Measurements from ENCODE around the gene RIGI. TPM values are rescaled to one million over a fixed set of nuclear protein-coding genes. Genes with fewer than 3 reads are reported as not detected.
"Not testable (repeated sequence)": the region's sequence is repeated elsewhere in the genome, so short reads cannot be mapped to it uniquely, and the experiment has no call there.

Gene RIGI
- total and polyA plus RNA-seq, 9 donors, result 4.3 to 7.1 (median 5.2) TPM

DNA sequence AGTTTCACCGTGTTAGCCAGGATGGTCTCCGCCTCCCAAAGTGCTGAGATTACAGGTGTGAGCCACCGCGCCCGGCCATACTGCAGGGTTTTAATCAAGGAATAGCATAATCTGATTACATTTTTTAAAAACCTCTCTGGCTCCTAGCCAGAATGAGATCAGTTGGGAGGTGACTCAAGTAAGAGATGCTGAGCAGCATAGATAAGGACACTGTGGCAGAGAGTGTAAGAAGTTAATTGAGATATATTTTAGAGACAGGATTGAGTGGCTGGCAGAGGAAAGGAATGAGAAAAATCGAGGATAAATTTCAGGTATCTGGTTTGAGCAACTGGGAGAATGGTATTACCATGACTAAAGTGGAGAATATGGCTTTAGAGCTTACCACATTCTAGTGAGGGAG lies 7.3 kb upstream of the RIGI start:
- Histone ChIP-seq H3K4me3 (ENCODE audit: low read length) (no peak overlapping the region), H3K36me3 (ENCODE audit: control insufficient read depth, insufficient read depth, low read length) (no peaks in the 10 kb centered on the region), H3K4me1 (ENCODE audit: control insufficient read depth, insufficient read depth, low read length) (no peaks in the 10 kb centered on the region), H3K27ac (ENCODE audit: low read length) (no peak overlapping the region), H3K9me3 (replicated peaks; ENCODE audit: control insufficient read depth, low read depth, low read length) (peaks cover 2% of the 10 kb centered on the region), H3K27me3 (ENCODE audit: control insufficient read depth, insufficient read depth, low read length) (no peaks in the 10 kb centered on the region)
- no peak for DNase-seq
- WGBS (ENCODE audit: insufficient coverage), result 100% methylated on average over 1 of the region's 6 CpGs

DNA sequence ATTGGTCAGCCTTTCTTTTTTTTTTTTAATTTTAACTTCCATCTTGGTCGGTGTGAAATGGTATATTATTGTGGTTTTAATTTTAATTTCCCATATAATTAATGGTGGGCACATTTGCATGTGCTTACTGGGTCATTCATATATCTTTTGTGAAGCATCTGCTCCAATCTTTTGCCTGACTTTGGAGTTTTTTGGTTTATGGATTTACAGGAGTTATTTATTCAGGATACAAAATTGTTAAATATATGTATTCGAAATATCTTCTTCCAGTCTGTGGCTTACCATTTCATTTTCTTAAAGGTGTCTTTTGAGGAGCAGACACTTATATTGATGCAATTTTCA lies 682 bp upstream of the RIGI start:
- H3K9me3 ChIP-seq (replicated peaks; ENCODE audit: control insufficient read depth, low read depth, low read length), result peaks cover 9% of the 10 kb centered on the region
- peak overlapping the region; percentile 96 for H3K27ac ChIP-seq (ENCODE audit: low read length)
- peaks cover 7% of the 10 kb centered on the region for H3K36me3 ChIP-seq (ENCODE audit: control insufficient read depth, insufficient read depth, low read length)
- H3K4me3 ChIP-seq (ENCODE audit: low read length), result peak overlapping the region; percentile 55
- H3K27me3 ChIP-seq (ENCODE audit: control insufficient read depth, insufficient read depth, low read length), result no peaks in the 10 kb centered on the region
- WGBS (ENCODE audit: insufficient coverage), result no CpG with 5 or more reads among the region's 2 CpGs
- peaks cover 13% of the 10 kb centered on the region for H3K4me1 ChIP-seq (ENCODE audit: control insufficient read depth, insufficient read depth, low read length)
- DNase-seq, result no peak

- no peak for DNase-seq
- H3K4me1 ChIP-seq (ENCODE audit: control insufficient read depth, insufficient read depth, low read length), result peaks cover 13% of the 10 kb centered on the region
- H3K4me3 ChIP-seq (ENCODE audit: low read length), result peak overlapping the region; percentile 55
- H3K27me3 ChIP-seq (ENCODE audit: control insufficient read depth, insufficient read depth, low read length), result no peaks in the 10 kb centered on the region
- H3K36me3 ChIP-seq (ENCODE audit: control insufficient read depth, insufficient read depth, low read length), result peaks cover 7% of the 10 kb centered on the region
- 8% methylated on average over 2 of the region's 4 CpGs for WGBS (ENCODE audit: insufficient coverage)
- peak overlapping the region; percentile 96 for H3K27ac ChIP-seq (ENCODE audit: low read length)
- peaks cover 7% of the 10 kb centered on the region for H3K9me3 ChIP-seq (replicated peaks; ENCODE audit: control insufficient read depth, low read depth, low read length)
Measured at GRCh38 chr9:32525709-32526030, 326 bp downstream of the RIGI start.

DNA sequence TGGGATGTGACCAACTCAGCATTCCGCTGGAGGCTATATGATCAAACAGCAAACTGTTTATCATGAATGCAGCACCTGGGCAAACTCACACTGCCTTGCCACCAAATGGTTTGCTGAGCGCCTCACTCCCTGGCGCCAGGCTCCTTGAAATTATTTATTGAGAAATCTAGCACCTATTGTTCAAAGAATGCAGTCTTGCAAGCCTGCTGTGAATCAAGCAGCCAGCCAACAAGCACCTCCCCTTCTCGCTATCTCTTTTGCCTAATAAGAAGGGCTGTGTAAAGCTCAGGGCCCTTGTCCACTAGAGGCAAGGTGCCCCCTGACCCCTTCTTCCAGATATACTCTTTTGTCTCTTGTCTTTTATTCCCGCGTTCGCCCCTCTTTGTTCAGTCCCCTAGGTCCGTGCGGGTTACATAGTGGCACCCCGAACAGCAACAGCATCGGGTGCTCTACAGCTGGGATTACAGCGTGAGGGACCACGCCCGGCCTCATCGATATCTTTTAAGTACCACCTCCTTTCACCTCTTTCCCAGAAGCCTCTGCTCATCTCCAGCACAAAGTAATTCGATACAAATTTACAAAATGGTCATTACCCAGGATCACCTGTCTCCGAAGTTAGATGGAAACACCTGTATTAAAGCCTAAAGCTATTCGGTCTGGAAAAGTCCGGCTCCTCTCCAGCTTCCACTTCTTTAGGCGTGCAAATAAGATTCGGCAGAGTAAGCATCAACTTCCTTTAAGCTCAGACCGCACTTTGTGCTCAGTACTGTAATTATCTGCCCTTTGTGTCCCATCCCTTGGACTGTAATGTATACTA lies 896 bp downstream of the RIGI start:
- H3K36me3 ChIP-seq (ENCODE audit: control insufficient read depth, insufficient read depth, low read length), result peaks cover 11% of the 10 kb centered on the region
- peak overlapping the region; percentile 55 for H3K4me3 ChIP-seq (ENCODE audit: low read length)
- peaks cover 13% of the 10 kb centered on the region for H3K4me1 ChIP-seq (ENCODE audit: control insufficient read depth, insufficient read depth, low read length)
- peak; percentile 45 for DNase-seq
- WGBS (ENCODE audit: insufficient coverage), result 65% methylated on average over 17 of the region's 22 CpGs
- H3K27ac ChIP-seq (ENCODE audit: low read length), result peak overlapping the region; percentile 96
- peaks cover 9% of the 10 kb centered on the region for H3K9me3 ChIP-seq (replicated peaks; ENCODE audit: control insufficient read depth, low read depth, low read length)
- H3K27me3 ChIP-seq (ENCODE audit: control insufficient read depth, insufficient read depth, low read length), result no peaks in the 10 kb centered on the region

DNA sequence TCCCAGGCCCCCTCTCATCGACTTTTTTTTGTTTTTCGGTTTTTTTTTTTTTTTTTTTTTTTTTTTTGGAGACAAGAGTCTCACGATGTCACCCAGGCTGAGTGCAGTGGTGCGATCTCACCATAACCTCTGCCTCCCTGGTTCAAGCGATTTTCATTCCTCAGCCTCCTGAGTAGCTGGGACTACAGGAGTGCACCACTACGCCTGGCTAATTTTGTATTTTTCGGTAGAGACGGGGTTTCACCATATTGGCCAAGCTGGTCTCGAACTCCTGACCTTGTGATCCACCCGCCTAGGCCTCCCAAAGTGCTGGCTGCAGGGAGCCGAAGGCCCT lies 1.5 kb downstream of the RIGI start:
- H3K4me3 ChIP-seq (ENCODE audit: low read length), result peak overlapping the region; percentile 55
- H3K27ac ChIP-seq (ENCODE audit: low read length); H3K27me3 ChIP-seq (ENCODE audit: control insufficient read depth, insufficient read depth, low read length); DNase-seq: not testable (repeated sequence)
- peaks cover 10% of the 10 kb centered on the region for H3K9me3 ChIP-seq (replicated peaks; ENCODE audit: control insufficient read depth, low read depth, low read length)
- WGBS (ENCODE audit: insufficient coverage), result 88% methylated on average over 10 of the region's 11 CpGs
- H3K36me3 ChIP-seq (ENCODE audit: control insufficient read depth, insufficient read depth, low read length), result peaks cover 11% of the 10 kb centered on the region
- H3K4me1 ChIP-seq (ENCODE audit: control insufficient read depth, insufficient read depth, low read length), result peaks cover 13% of the 10 kb centered on the region

- DNase-seq, result no peak
- no CpG with 5 or more reads among the region's 1 CpG for WGBS (ENCODE audit: insufficient coverage)
- H3K9me3 ChIP-seq (replicated peaks; ENCODE audit: control insufficient read depth, low read depth, low read length), result peaks cover 10% of the 10 kb centered on the region
- H3K4me1 ChIP-seq (ENCODE audit: control insufficient read depth, insufficient read depth, low read length), result peaks cover 13% of the 10 kb centered on the region
- H3K27me3 ChIP-seq (ENCODE audit: control insufficient read depth, insufficient read depth, low read length), result no peaks in the 10 kb centered on the region
- peaks cover 11% of the 10 kb centered on the region for H3K36me3 ChIP-seq (ENCODE audit: control insufficient read depth, insufficient read depth, low read length)
- H3K27ac ChIP-seq (ENCODE audit: low read length), result no peak overlapping the region
- H3K4me3 ChIP-seq (ENCODE audit: low read length), result no peak overlapping the region
Measured at GRCh38 chr9:32523910-32524309, 2.1 kb downstream of the RIGI start.

DNA sequence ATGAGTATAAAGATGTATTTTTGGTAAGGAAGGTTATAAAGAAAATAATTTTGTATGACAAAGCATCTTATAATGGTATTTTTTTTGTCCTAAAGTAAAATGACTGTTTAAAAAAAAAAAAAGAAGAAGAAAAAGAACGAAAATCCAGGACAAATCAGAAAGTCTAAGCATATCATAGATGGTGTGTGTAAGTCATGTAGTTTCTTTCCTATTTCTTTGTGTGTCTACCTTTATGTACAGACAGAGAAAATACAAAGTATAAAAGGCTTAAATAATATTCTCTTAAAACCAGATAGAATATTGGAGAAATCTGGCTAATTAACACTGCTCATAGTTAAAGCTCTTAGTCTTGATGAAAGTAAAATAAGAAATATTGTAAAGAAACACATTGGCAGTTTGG lies 7.7 kb downstream of the RIGI start:
- H3K36me3 ChIP-seq (ENCODE audit: control insufficient read depth, insufficient read depth, low read length), result peaks cover 21% of the 10 kb centered on the region
- no CpG with 5 or more reads among the region's 1 CpG for WGBS (ENCODE audit: insufficient coverage)
- peaks cover under 1% of the 10 kb centered on the region for H3K4me1 ChIP-seq (ENCODE audit: control insufficient read depth, insufficient read depth, low read length)
- no peak overlapping the region for H3K4me3 ChIP-seq (ENCODE audit: low read length)
- H3K27ac ChIP-seq (ENCODE audit: low read length), result no peak overlapping the region
- no peaks in the 10 kb centered on the region for H3K27me3 ChIP-seq (ENCODE audit: control insufficient read depth, insufficient read depth, low read length)
- DNase-seq, result no peak
- H3K9me3 ChIP-seq (replicated peaks; ENCODE audit: control insufficient read depth, low read depth, low read length), result peaks cover 20% of the 10 kb centered on the region

DNA sequence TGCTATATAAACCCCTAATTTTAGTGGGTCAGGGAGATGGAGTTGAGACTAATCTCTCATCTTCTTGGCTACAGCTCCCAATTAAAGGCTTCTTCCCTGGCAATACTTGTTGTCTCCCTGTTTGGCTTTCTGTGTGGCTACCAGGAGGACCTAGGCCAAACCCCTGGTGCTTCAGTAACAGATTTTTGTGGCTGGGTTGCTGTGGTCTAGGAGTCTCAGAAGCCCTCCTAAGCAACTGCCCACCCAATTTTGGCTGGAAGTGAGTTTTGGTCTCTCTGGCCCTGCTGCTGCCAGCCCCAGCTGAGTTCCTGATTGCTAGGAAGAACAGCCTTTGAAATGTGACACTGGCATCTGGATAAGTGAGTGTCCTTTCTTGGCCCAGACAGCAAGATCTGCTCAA lies 9.8 kb downstream of the RIGI start:
- H3K4me1 ChIP-seq (ENCODE audit: control insufficient read depth, insufficient read depth, low read length), result no peaks in the 10 kb centered on the region
- peaks cover 15% of the 10 kb centered on the region for H3K36me3 ChIP-seq (ENCODE audit: control insufficient read depth, insufficient read depth, low read length)
- no peaks in the 10 kb centered on the region for H3K27me3 ChIP-seq (ENCODE audit: control insufficient read depth, insufficient read depth, low read length)
- no peak overlapping the region for H3K4me3 ChIP-seq (ENCODE audit: low read length)
- H3K27ac ChIP-seq (ENCODE audit: low read length), result no peak overlapping the region
- DNase-seq, result no peak
- peaks cover 16% of the 10 kb centered on the region for H3K9me3 ChIP-seq (replicated peaks; ENCODE audit: control insufficient read depth, low read depth, low read length)

DNA sequence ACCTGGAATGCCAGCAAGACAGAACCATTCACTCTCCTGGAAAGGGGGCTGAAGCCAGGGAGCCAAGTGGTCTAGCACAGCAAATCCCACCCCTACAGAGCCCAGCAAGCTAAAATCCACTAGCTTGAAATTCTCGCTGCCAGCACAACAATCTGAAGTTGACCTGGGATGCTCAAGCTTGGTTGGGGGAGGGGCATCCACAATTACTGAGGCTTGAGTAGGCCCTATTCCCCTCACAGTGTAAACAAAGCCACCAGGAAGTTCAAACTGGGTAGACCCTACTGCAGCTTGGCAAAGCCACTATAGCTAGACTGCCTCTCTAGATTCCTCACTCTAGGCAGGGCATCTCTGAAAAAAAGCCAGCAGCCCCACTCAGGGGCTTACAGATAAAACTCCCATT lies 17.3 kb downstream of the RIGI start:
- DNase-seq, result no peak
- peaks cover 6% of the 10 kb centered on the region for H3K36me3 ChIP-seq (ENCODE audit: control insufficient read depth, insufficient read depth, low read length)
- H3K27me3 ChIP-seq (ENCODE audit: control insufficient read depth, insufficient read depth, low read length), result no peaks in the 10 kb centered on the region
- H3K9me3 ChIP-seq (replicated peaks; ENCODE audit: control insufficient read depth, low read depth, low read length), result peaks cover 2% of the 10 kb centered on the region
- no CpG with 5 or more reads among the region's 1 CpG for WGBS (ENCODE audit: insufficient coverage)
- no peaks in the 10 kb centered on the region for H3K4me1 ChIP-seq (ENCODE audit: control insufficient read depth, insufficient read depth, low read length)
- no peak overlapping the region for H3K4me3 ChIP-seq (ENCODE audit: low read length)
- H3K27ac ChIP-seq (ENCODE audit: low read length), result no peak overlapping the region

DNA sequence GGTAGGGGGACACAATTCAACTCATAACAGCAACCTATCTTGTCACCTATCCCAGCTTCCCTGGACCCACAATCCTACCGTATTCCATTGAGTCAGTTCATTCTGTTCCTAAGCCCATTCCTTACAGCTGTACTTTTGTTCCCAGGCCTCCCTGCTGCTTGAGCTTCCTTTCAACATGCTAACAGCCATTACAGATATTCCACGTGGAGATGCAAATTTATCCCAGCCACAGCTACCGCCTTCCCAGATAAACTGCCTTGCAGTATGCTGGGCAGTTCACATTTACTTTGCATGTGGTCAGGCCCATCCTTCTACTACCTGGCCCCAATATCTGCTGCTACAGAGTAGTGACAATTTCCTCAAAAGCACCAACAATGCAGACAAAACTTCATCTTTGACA lies 23.0 kb downstream of the RIGI start:
- Histone ChIP-seq H3K9me3 (replicated peaks; ENCODE audit: control insufficient read depth, low read depth, low read length) (peaks cover 3% of the 10 kb centered on the region), H3K4me3 (ENCODE audit: low read length) (no peak overlapping the region), H3K27ac (ENCODE audit: low read length) (no peak overlapping the region), H3K4me1 (ENCODE audit: control insufficient read depth, insufficient read depth, low read length) (no peaks in the 10 kb centered on the region), H3K36me3 (ENCODE audit: control insufficient read depth, insufficient read depth, low read length) (peaks cover 23% of the 10 kb centered on the region), H3K27me3 (ENCODE audit: control insufficient read depth, insufficient read depth, low read length) (no peaks in the 10 kb centered on the region)
- DNase-seq, result no peak
- 71% methylated on average over 3 of the region's 3 CpGs for WGBS (ENCODE audit: insufficient coverage)

- no peak overlapping the region for H3K27ac ChIP-seq (ENCODE audit: low read length)
- H3K4me1 ChIP-seq (ENCODE audit: control insufficient read depth, insufficient read depth, low read length), result no peaks in the 10 kb centered on the region
- H3K4me3 ChIP-seq (ENCODE audit: low read length), result no peak overlapping the region
- peaks cover 25% of the 10 kb centered on the region for H3K36me3 ChIP-seq (ENCODE audit: control insufficient read depth, insufficient read depth, low read length)
- no peaks in the 10 kb centered on the region for H3K27me3 ChIP-seq (ENCODE audit: control insufficient read depth, insufficient read depth, low read length)
- 38% methylated on average over 2 of the region's 4 CpGs for WGBS (ENCODE audit: insufficient coverage)
- no peak for DNase-seq
- peaks cover 3% of the 10 kb centered on the region for H3K9me3 ChIP-seq (replicated peaks; ENCODE audit: control insufficient read depth, low read depth, low read length)
Measured at GRCh38 chr9:32502464-32502863, 23.5 kb downstream of the RIGI start.

All from muscle of leg (tissue), 11 donors.